Liver (tissue), 9 donors: Measurements from ENCODE around the gene HERC6. TPM values are rescaled to one million over a fixed set of nuclear protein-coding genes. Genes with fewer than 3 reads are reported as not detected.

Source experiments
- DNase-seq: peaks from one replicate; pipeline ENCODE4 v3.0.0-alpha.2; 2017; ENCODE audit warnings: low spot score
- H3K27ac ChIP-seq, 2 donors: one replicate each; pipeline ENCODE4 v1.7.0; 2013; ENCODE audit warnings: inconsistent platforms in 2 of 2, low read length in 2 of 2, control low read depth in 1 of 2, low read depth in 1 of 2, mild to moderate bottlenecking in 1 of 2
- H3K27me3 ChIP-seq, 4 donors: one replicate each; pipeline versions ENCODE4 v1.6.1 to v1.7.0; 2013; ENCODE audit warnings: low read length in 3 of 4, inconsistent platforms in 1 of 4, mild to moderate bottlenecking in 1 of 4, moderate library complexity in 1 of 4; ENCODE audit not compliant: control insufficient read depth in 4 of 4, insufficient read depth in 4 of 4
- H3K36me3 ChIP-seq, 4 donors: one replicate each; pipeline versions ENCODE4 v1.6.1 to v1.7.0; 2013; ENCODE audit warnings: low read length in 3 of 4, mild to moderate bottlenecking in 3 of 4, low read depth in 1 of 4, moderate library complexity in 1 of 4; ENCODE audit not compliant: control insufficient read depth in 4 of 4, insufficient read depth in 3 of 4
- H3K4me1 ChIP-seq, 4 donors: one replicate each; pipeline versions ENCODE4 v1.6.1 to v1.7.0; 2013; ENCODE audit warnings: low read length in 3 of 4, mild to moderate bottlenecking in 3 of 4, moderate library complexity in 1 of 4; ENCODE audit not compliant: control insufficient read depth in 4 of 4, insufficient read depth in 4 of 4
- H3K4me3 ChIP-seq, 3 donors: one replicate each; pipeline versions ENCODE4 v1.6.1 to v1.7.0; 2013; ENCODE audit warnings: low read length in 3 of 3, control low read depth in 1 of 3, low read depth in 1 of 3, mild to moderate bottlenecking in 1 of 3
- H3K9ac ChIP-seq, 2 donors: one replicate each; pipeline ENCODE4 v1.7.0; 2013; ENCODE audit warnings: low read length in 2 of 2, mild to moderate bottlenecking in 2 of 2, moderate library complexity in 2 of 2, control low read depth in 1 of 2, low read depth in 1 of 2
- H3K9me3 ChIP-seq, 4 donors: one replicate each; pipeline versions ENCODE4 v1.6.1 to v1.7.0; 2013; ENCODE audit warnings: low read length in 3 of 4; ENCODE audit not compliant: control insufficient read depth in 4 of 4
- EGR1 ChIP-seq, 2 donors: IDR thresholded peaks; 2 replicates each; pipeline ENCODE4 v1.6.1; 2016 to 2018; ENCODE audit warnings: antibody characterized with exemption in 2 of 2, low read depth in 2 of 2
- FOXA1 ChIP-seq: IDR thresholded peaks from 2 replicates; pipeline ENCODE4 v1.6.1; 2016; ENCODE audit warnings: antibody characterized with exemption
- FOXA2 ChIP-seq: IDR thresholded peaks from 2 replicates; pipeline ENCODE4 v1.6.1; 2016; ENCODE audit warnings: antibody characterized with exemption
- GABPA ChIP-seq, 2 donors: IDR thresholded peaks in 1 of 2; conservative IDR thresholded peaks in 1 of 2; 2 replicates each; pipeline ENCODE4 v1.6.1; 2016; ENCODE audit warnings: antibody characterized with exemption in 2 of 2, mild to moderate bottlenecking in 1 of 2, moderate library complexity in 1 of 2
- HNF4A ChIP-seq, 2 donors: conservative IDR thresholded peaks; 2 replicates each; pipeline ENCODE4 v1.6.1; 2016; ENCODE audit warnings: antibody characterized with exemption in 2 of 2, mild to moderate bottlenecking in 2 of 2
- HNF4G ChIP-seq: IDR thresholded peaks from 2 replicates; pipeline ENCODE4 v1.6.1; 2016; ENCODE audit warnings: antibody characterized with exemption
- JUND ChIP-seq, 2 donors: IDR thresholded peaks; 2 replicates each; pipeline ENCODE4 v1.6.1; 2016; ENCODE audit warnings: antibody characterized with exemption in 2 of 2
- NR2F2 ChIP-seq: IDR thresholded peaks from 2 replicates; pipeline ENCODE4 v1.6.1; 2016; ENCODE audit warnings: antibody characterized with exemption
- RAD21 ChIP-seq, 2 donors: IDR thresholded peaks; 2 replicates each; pipeline ENCODE4 v1.6.1; 2016; ENCODE audit warnings: antibody characterized with exemption in 2 of 2, mild to moderate bottlenecking in 2 of 2
- RXRA ChIP-seq, 2 donors: IDR thresholded peaks; 2 replicates each; pipeline ENCODE4 v1.6.1; 2017 to 2018; ENCODE audit warnings: antibody characterized with exemption in 2 of 2, mild to moderate bottlenecking in 1 of 2
- SP1 ChIP-seq: IDR thresholded peaks from 2 replicates; pipeline ENCODE4 v1.6.1; 2018; ENCODE audit warnings: antibody characterized with exemption, mild to moderate bottlenecking
- TAF1 ChIP-seq: conservative IDR thresholded peaks from 2 replicates; pipeline ENCODE4 v1.6.1; 2016; ENCODE audit warnings: antibody characterized with exemption, mild to moderate bottlenecking
- YY1 ChIP-seq: IDR thresholded peaks from 2 replicates; pipeline ENCODE4 v1.6.1; 2016; ENCODE audit warnings: antibody characterized with exemption, mild to moderate bottlenecking
- ZBTB33 ChIP-seq: IDR thresholded peaks from 2 replicates; pipeline ENCODE4 v1.6.1; 2016; ENCODE audit warnings: antibody characterized with exemption
- WGBS: extraction: QIAGEN DNeasy Blood & Tissue Kit; methylation state at CpG from one replicate; pipeline ENCODE4 v1.1.7; 2013; 5-methylcytosine and 5-hydroxymethylcytosine counted together
- polyA plus RNA-seq, 2 donors: library from polyadenylated mRNA; stranded (reverse) in 1 of 2; unstranded in 1 of 2; fragments of 200-250 nt in 1 of 2; fragments of >200 nt in 1 of 2; fragmentation: Nextera tagmentation in 1 of 2; extraction: Ambion mirVana in 1 of 2; gene quantifications; one replicate each; pipeline versions ENCODE4 v1.2.1 to v1.2.3, GENCODE V29; 2013 to 2015
- total RNA-seq, 2 donors: library from RNA; depleted of rRNA; stranded (reverse); fragments of >200 nt; gene quantifications; one replicate each; pipeline ENCODE4 v1.2.3, GENCODE V29; 2014
- TF ChIP-seq, protein P1 (sequence below): IDR thresholded peaks from 2 replicates; pipeline ENCODE4 v1.6.1; 2016; ENCODE audit warnings: antibody characterized with exemption
- TF ChIP-seq, protein P2 (sequence below): IDR thresholded peaks from 2 replicates; pipeline ENCODE4 v1.6.1; 2016; ENCODE audit warnings: antibody characterized with exemption, mild to moderate bottlenecking
- TF ChIP-seq, protein P3 (sequence below): fragments of 150-350 bp; IDR thresholded peaks from 2 replicates; pipeline ENCODE4 v1.5.1; 2017; ENCODE audit warnings: improper control_type of control experiment, low read depth, low read length; ENCODE audit not compliant: missing input control
- TF ChIP-seq, protein P4 (sequence below): IDR thresholded peaks from 2 replicates; pipeline ENCODE4 v1.6.1; 2016; ENCODE audit warnings: antibody characterized with exemption
- donor health status: healthy.
- donor health status: healthy.
- donor health status: healthy.
- donor health status: healthy.
- donor health status: healthy.

Gene HERC6
- total and polyA plus RNA-seq, 4 donors, result 1.5 to 3.8 (median 2.6) TPM

DNA sequence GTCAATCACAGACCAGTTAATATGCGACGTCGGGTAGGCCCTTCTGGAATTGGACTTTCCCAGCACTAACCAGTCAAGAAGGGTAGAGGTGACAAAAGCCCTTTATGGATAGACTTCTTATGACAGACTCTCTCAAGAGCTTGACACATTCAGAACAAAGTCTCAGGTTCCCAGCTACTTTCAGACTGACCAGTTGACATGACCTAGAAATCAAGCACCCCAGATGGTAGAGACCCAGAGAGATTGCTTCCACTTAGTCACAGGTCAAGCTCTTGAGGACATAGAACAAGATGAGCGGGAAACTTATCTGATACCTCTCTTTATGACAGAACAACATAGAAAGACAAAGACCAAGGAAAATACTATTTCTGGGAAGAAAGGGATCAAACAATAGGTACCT lies 21.4 kb upstream of the HERC6 start:
- TF ChIP-seq EGR1 (IDR thresholded peaks at IDR 0.05; ENCODE audit: low read depth in 2 of 2), result no peak
- no peak for TF ChIP-seq GABPA (IDR thresholded peaks at IDR 0.05 in 1 of 2, conservative IDR thresholded peaks at IDR 0.05 in 1 of 2)
- TF ChIP-seq FOXA1, result no peak
- no peak for TF ChIP-seq RAD21 (IDR thresholded peaks at IDR 0.05)
- no peak for TF ChIP-seq RXRA (IDR thresholded peaks at IDR 0.05)
- TF ChIP-seq SP1, result no peak
- no peak for TF ChIP-seq TAF1
- TF ChIP-seq HNF4G, result no peak
- no peak for TF ChIP-seq FOXA2
- TF ChIP-seq, protein P1, sequence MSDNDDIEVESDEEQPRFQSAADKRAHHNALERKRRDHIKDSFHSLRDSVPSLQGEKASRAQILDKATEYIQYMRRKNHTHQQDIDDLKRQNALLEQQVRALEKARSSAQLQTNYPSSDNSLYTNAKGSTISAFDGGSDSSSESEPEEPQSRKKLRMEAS, result no peak
- TF ChIP-seq YY1, result no peak
- Histone ChIP-seq H3K27ac (no peak overlapping the region), H3K9me3 (no peaks in the 10 kb centered on the region), H3K9ac (no peak overlapping the region), H3K36me3 (no peaks in the 10 kb centered on the region), H3K4me3 (no peak overlapping the region), H3K4me1 (no peaks in the 10 kb centered on the region), H3K27me3 (no peaks in the 10 kb centered on the region)
- no peak for DNase-seq
- 95% methylated on average over 4 of the region's 4 CpGs for WGBS

DNA sequence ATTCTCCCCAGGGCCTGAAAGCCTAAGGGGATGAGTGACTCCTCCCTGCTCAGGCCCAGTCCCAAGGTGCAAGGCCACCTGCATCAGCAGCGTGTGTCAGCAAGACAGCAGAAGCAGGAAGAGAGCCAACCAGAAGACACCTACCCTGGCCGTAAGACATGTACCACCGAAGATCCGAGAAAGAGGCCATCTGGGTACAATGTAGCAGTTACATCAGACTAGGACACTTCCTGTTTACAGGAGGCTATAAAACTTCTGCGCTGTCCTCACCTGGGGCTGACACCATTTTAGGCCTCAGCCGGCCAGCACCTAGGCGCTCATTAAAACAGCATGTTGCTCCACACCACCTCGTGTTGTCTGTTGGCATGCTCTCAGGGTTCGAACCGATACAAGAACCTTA lies 19.1 kb upstream of the HERC6 start:
- H3K36me3 ChIP-seq, result no peaks in the 10 kb centered on the region
- 97% methylated on average over 10 of the region's 10 CpGs for WGBS
- H3K4me1 ChIP-seq, result no peaks in the 10 kb centered on the region
- no peak overlapping the region for H3K4me3 ChIP-seq
- H3K27ac ChIP-seq, result no peak overlapping the region
- H3K9ac ChIP-seq, result no peak overlapping the region
- TF ChIP-seq, protein P2, sequence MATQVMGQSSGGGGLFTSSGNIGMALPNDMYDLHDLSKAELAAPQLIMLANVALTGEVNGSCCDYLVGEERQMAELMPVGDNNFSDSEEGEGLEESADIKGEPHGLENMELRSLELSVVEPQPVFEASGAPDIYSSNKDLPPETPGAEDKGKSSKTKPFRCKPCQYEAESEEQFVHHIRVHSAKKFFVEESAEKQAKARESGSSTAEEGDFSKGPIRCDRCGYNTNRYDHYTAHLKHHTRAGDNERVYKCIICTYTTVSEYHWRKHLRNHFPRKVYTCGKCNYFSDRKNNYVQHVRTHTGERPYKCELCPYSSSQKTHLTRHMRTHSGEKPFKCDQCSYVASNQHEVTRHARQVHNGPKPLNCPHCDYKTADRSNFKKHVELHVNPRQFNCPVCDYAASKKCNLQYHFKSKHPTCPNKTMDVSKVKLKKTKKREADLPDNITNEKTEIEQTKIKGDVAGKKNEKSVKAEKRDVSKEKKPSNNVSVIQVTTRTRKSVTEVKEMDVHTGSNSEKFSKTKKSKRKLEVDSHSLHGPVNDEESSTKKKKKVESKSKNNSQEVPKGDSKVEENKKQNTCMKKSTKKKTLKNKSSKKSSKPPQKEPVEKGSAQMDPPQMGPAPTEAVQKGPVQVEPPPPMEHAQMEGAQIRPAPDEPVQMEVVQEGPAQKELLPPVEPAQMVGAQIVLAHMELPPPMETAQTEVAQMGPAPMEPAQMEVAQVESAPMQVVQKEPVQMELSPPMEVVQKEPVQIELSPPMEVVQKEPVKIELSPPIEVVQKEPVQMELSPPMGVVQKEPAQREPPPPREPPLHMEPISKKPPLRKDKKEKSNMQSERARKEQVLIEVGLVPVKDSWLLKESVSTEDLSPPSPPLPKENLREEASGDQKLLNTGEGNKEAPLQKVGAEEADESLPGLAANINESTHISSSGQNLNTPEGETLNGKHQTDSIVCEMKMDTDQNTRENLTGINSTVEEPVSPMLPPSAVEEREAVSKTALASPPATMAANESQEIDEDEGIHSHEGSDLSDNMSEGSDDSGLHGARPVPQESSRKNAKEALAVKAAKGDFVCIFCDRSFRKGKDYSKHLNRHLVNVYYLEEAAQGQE, result no peak
- TF ChIP-seq, protein P3, sequence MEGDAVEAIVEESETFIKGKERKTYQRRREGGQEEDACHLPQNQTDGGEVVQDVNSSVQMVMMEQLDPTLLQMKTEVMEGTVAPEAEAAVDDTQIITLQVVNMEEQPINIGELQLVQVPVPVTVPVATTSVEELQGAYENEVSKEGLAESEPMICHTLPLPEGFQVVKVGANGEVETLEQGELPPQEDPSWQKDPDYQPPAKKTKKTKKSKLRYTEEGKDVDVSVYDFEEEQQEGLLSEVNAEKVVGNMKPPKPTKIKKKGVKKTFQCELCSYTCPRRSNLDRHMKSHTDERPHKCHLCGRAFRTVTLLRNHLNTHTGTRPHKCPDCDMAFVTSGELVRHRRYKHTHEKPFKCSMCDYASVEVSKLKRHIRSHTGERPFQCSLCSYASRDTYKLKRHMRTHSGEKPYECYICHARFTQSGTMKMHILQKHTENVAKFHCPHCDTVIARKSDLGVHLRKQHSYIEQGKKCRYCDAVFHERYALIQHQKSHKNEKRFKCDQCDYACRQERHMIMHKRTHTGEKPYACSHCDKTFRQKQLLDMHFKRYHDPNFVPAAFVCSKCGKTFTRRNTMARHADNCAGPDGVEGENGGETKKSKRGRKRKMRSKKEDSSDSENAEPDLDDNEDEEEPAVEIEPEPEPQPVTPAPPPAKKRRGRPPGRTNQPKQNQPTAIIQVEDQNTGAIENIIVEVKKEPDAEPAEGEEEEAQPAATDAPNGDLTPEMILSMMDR, result no peak
- TF ChIP-seq SP1 (no peak), HNF4A (conservative IDR thresholded peaks at IDR 0.05) (no peak), TAF1 (no peak), RAD21 (IDR thresholded peaks at IDR 0.05) (no peak), FOXA2 (no peak), YY1 (no peak), GABPA (IDR thresholded peaks at IDR 0.05 in 1 of 2, conservative IDR thresholded peaks at IDR 0.05 in 1 of 2) (no peak), JUND (IDR thresholded peaks at IDR 0.05) (no peak), FOXA1 (no peak), NR2F2 (no peak), RXRA (IDR thresholded peaks at IDR 0.05) (no peak), ZBTB33 (no peak)
- TF ChIP-seq, protein P4, sequence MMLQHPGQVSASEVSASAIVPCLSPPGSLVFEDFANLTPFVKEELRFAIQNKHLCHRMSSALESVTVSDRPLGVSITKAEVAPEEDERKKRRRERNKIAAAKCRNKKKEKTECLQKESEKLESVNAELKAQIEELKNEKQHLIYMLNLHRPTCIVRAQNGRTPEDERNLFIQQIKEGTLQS, result no peak
- TF ChIP-seq, protein P1, result no peak
- H3K27me3 ChIP-seq, result no peaks in the 10 kb centered on the region
- H3K9me3 ChIP-seq, result no peaks in the 10 kb centered on the region
- DNase-seq, result no peak
